Astrocyte of the hippocampus (primary cell): ENCODE results near the gene RAMP1.

Experiments used
- DNase-seq: peaks from one replicate; pipeline ENCODE4 v3.0.0; 2011; ENCODE audit warnings: low read depth, low spot score

The RAMP1 gene

GRCh38 chr2:237895544-237896506 lies 36.4 kb downstream of the RAMP1 start:
- peak; percentile 87 for DNase-seq

GRCh38 chr2:237896507-237896892 lies 37.1 kb downstream of the RAMP1 start:
- DNase-seq = peak; percentile 50

- no peak for DNase-seq
These were observed 37.5 kb downstream of the RAMP1 start for GRCh38 chr2:237896956-237897355.

- DNase-seq = no peak
These were observed 38.6 kb downstream of the RAMP1 start for GRCh38 chr2:237898057-237898414.

GRCh38 chr2:237900891-237901831 lies 41.7 kb downstream of the RAMP1 start:
- no peak for DNase-seq

GRCh38 chr2:237901932-237902850 lies 42.8 kb downstream of the RAMP1 start:
- DNase-seq = no peak

- peak; percentile 74 for DNase-seq
These were observed 45.6 kb downstream of the RAMP1 start for GRCh38 chr2:237904831-237905599.

- no peak for DNase-seq
These were observed 47.7 kb downstream of the RAMP1 start for GRCh38 chr2:237907144-237907543.

- no peak for DNase-seq
These were observed 49.8 kb downstream of the RAMP1 start for GRCh38 chr2:237909075-237909695.

- DNase-seq = no peak
These were observed 50.5 kb downstream of the RAMP1 start for GRCh38 chr2:237909801-237910475.

GRCh38 chr2:237910576-237911362 lies 51.3 kb downstream of the RAMP1 start:
- no peak for DNase-seq

- no peak for DNase-seq
These were observed 52.1 kb downstream of the RAMP1 start for GRCh38 chr2:237911363-237912017.

GRCh38 chr2:237912271-237913192 lies 53.1 kb downstream of the RAMP1 start:
- DNase-seq = no peak

- no peak for DNase-seq
These were observed 53.9 kb downstream of the RAMP1 start for GRCh38 chr2:237913193-237913917.

- no peak for DNase-seq
These were observed 56.2 kb downstream of the RAMP1 start for GRCh38 chr2:237915576-237915975.

GRCh38 chr2:237916296-237916695 lies 56.9 kb downstream of the RAMP1 start:
- no peak for DNase-seq
